Myocyte (in vitro differentiated cells): ENCODE measurements around the gene NDUFB6. TPM values are rescaled to one million over a fixed set of nuclear protein-coding genes. Genes with fewer than 3 reads are reported as not detected.
"Not testable (repeated sequence)": the region's sequence is repeated elsewhere in the genome, so short reads cannot be mapped to it uniquely, and the experiment has no call there.

Experiments used
- DNase-seq: peaks from one replicate; pipeline ENCODE4 v3.0.0-alpha.2; 2012; ENCODE audit warnings: low read depth
- polyA plus RNA-seq: library from polyadenylated mRNA; unstranded; fragments of >200 nt; gene quantifications from one replicate; pipeline ENCODE4 v1.2.1, GENCODE V29; 2012; ENCODE audit warnings: missing spikeins
- total RNA-seq: library from RNA; depleted of rRNA; stranded (reverse); fragments of >200 nt; gene quantifications from 2 replicates; pipeline ENCODE4 v1.2.3, GENCODE V29; 2014

The NDUFB6 gene
- 76.1 and 78.4 TPM in 2 replicates for total RNA-seq
- polyA plus RNA-seq: 88.8 TPM

GRCh38 chr9:32572900-32573523 lies at the start of gene NDUFB6:
NDUFB6 (minus strand) TSS chr9:32573159; CDS start chr9:32573060, 99 bp downstream.
- DNase-seq: peak; percentile 96

GRCh38 chr9:32618261-32618660 lies 45.3 kb upstream of the NDUFB6 start:
- DNase-seq: no peak

- no peak for DNase-seq
These were observed 33.9 kb upstream of the NDUFB6 start for GRCh38 chr9:32606811-32607210.

GRCh38 chr9:32603914-32604852 lies 31.2 kb upstream of the NDUFB6 start:
- DNase-seq: no peak

GRCh38 chr9:32599021-32599420 lies 26.1 kb upstream of the NDUFB6 start:
- not testable (repeated sequence) for DNase-seq

GRCh38 chr9:32596936-32597335 lies 24.0 kb upstream of the NDUFB6 start:
- no peak for DNase-seq

- DNase-seq: no peak
These were observed 23.3 kb upstream of the NDUFB6 start for GRCh38 chr9:32596096-32596865.

GRCh38 chr9:32590898-32591297 lies 17.9 kb upstream of the NDUFB6 start:
- no peak for DNase-seq

GRCh38 chr9:32590476-32590875 lies 17.5 kb upstream of the NDUFB6 start:
- no peak for DNase-seq

GRCh38 chr9:32589083-32589723 lies 16.2 kb upstream of the NDUFB6 start:
- DNase-seq: peak; percentile 56

- DNase-seq: peak; percentile 80
These were observed 14.9 kb upstream of the NDUFB6 start for GRCh38 chr9:32587901-32588300.

- no peak for DNase-seq
These were observed 11.8 kb upstream of the NDUFB6 start for GRCh38 chr9:32584784-32585183.

- peak; percentile 59 for DNase-seq
These were observed 8.7 kb upstream of the NDUFB6 start for GRCh38 chr9:32581512-32582143.

GRCh38 chr9:32580631-32581300 lies 7.8 kb upstream of the NDUFB6 start:
- DNase-seq: no peak

- peak; percentile 71 for DNase-seq
These were observed 6.9 kb upstream of the NDUFB6 start for GRCh38 chr9:32579706-32580331.

GRCh38 chr9:32578976-32579375 lies 6.0 kb upstream of the NDUFB6 start:
- DNase-seq: no peak

GRCh38 chr9:32577316-32577715 lies 4.4 kb upstream of the NDUFB6 start:
- no peak for DNase-seq

- DNase-seq: no peak
These were observed 1.9 kb upstream of the NDUFB6 start for GRCh38 chr9:32574858-32575257.

GRCh38 chr9:32573821-32574220 lies 862 bp upstream of the NDUFB6 start:
- no peak for DNase-seq
